Ammon's horn (tissue), 1 donor: ENCODE data around the gene DENND10.
"Not testable (repeated sequence)": the region's sequence is repeated elsewhere in the genome, so short reads cannot be mapped to it uniquely, and the experiment has no call there.

Experiments used
- DNase-seq: peaks from one replicate; pipeline ENCODE4 v3.0.0-alpha.2; 2016; ENCODE audit warnings: low spot score

Gene DENND10

GRCh38 chr10:119132521-119133345 lies 28.8 kb downstream of the DENND10 start:
- peak; percentile 77 for DNase-seq

GRCh38 chr10:119133949-119134348 lies 30.0 kb downstream of the DENND10 start:
- no peak for DNase-seq

- DNase-seq, result no peak
Observed at GRCh38 chr10:119135513-119135881, 31.6 kb downstream of the DENND10 start.

GRCh38 chr10:119136084-119136483 lies 32.2 kb downstream of the DENND10 start:
- DNase-seq, result no peak

- DNase-seq, result not testable (repeated sequence)
Observed at GRCh38 chr10:119137878-119138277, 34.0 kb downstream of the DENND10 start.

GRCh38 chr10:119138346-119139306 lies 34.7 kb downstream of the DENND10 start:
- DNase-seq, result no peak

- peak; percentile 50 for DNase-seq
Observed at GRCh38 chr10:119139464-119140067, 35.7 kb downstream of the DENND10 start.

GRCh38 chr10:119140603-119141245 lies 36.8 kb downstream of the DENND10 start:
- DNase-seq, result no peak

GRCh38 chr10:119143657-119144056 lies 39.7 kb downstream of the DENND10 start:
- no peak for DNase-seq

- no peak for DNase-seq
Observed at GRCh38 chr10:119149157-119149556, 45.2 kb downstream of the DENND10 start.

GRCh38 chr10:119149729-119150128 lies 45.8 kb downstream of the DENND10 start:
- DNase-seq, result no peak

GRCh38 chr10:119151601-119152000 lies 47.7 kb downstream of the DENND10 start:
- DNase-seq, result not testable (repeated sequence)

GRCh38 chr10:119153041-119153440 lies 49.1 kb downstream of the DENND10 start:
- no peak for DNase-seq

GRCh38 chr10:119153661-119154060 lies 49.7 kb downstream of the DENND10 start:
- DNase-seq, result no peak

- no peak for DNase-seq
Observed at GRCh38 chr10:119159332-119159731, 55.4 kb downstream of the DENND10 start.

GRCh38 chr10:119161680-119162451 lies 58.0 kb downstream of the DENND10 start:
- DNase-seq, result no peak

GRCh38 chr10:119162452-119163092 lies 58.7 kb downstream of the DENND10 start:
- no peak for DNase-seq

- peak; percentile 88 for DNase-seq
Observed at GRCh38 chr10:119165171-119166117, 61.5 kb downstream of the DENND10 start, which contains the start of gene SFXN4. Gene SFXN4 (minus strand): TSS chr10:119165714. CDS start chr10:119165647, 67 bp downstream.

- no peak for DNase-seq
Observed at GRCh38 chr10:119166118-119166500, 62.2 kb downstream of the DENND10 start.
